SK-N-SH (cell line): ENCODE data around the gene OR1M1. TPM values are rescaled to one million over a fixed set of nuclear protein-coding genes. Genes with fewer than 3 reads are reported as not detected.

Source experiments
- CTCF ChIA-PET: fragments of 300-600, 350-600 bp; formaldehyde crosslinking; extraction: SDS; loops from one replicate; lab custom pipeline; 2021; lab: Yijun Ruan, JAX
- POLR2A ChIA-PET: fragments of 350-600 bp; sonication (Branson Sonifier 250); formaldehyde crosslinking; extraction: SDS; loops from one replicate; lab custom pipeline; 2020; ENCODE audit warnings: antibody characterized with exemption, inconsistent platforms; lab: Yijun Ruan, JAX
- DNase-seq: peaks from one replicate; pipeline ENCODE4 v3.0.0; 2012
- H2AFZ ChIP-seq: fragments of 200-600 bp; sonication (generic); 2 replicates; pipeline ENCODE4 v1.8.1; 2016; ENCODE audit warnings: antibody characterized with exemption, mild to moderate bottlenecking, low read depth
- H3F3A ChIP-seq: fragments of 200-600 bp; sonication (generic); replicated peaks from 2 replicates; pipeline ENCODE3; 2016; ENCODE audit warnings: antibody characterized with exemption, mild to moderate bottlenecking; ENCODE audit not compliant: insufficient read depth
- H3K27ac ChIP-seq, 2 experiments: fragments of 200-500 bp in 1 of 2; fragments of 200-600 bp in 1 of 2; sonication (Bioruptor generic) in 1 of 2; sonication (generic), shearing (Covaris generic) in 1 of 2; 2 replicates each; pipeline versions ENCODE4 v1.5.1 to v1.6.1; 2014 to 2016; ENCODE audit warnings: low read depth in 2 of 2, inconsistent platforms in 1 of 2, low read length in 1 of 2, mild to moderate bottlenecking in 1 of 2, mixed read lengths in 1 of 2
- H3K27me3 ChIP-seq: fragments of 200-600 bp; sonication (generic), shearing (Covaris generic); 2 replicates; pipeline ENCODE4 v1.6.1; 2016; ENCODE audit warnings: mixed run types; ENCODE audit not compliant: insufficient read depth
- H3K36me3 ChIP-seq, 2 experiments: fragments of 200-500 bp in 1 of 2; fragments of 200-600 bp in 1 of 2; sonication (Bioruptor generic) in 1 of 2; sonication (generic) in 1 of 2; replicated peaks in 1 of 2; 2 replicates each; pipeline versions ENCODE3 to v1.5.1; 2014 to 2016; ENCODE audit warnings: low read length in 1 of 2, mild to moderate bottlenecking in 1 of 2; ENCODE audit not compliant: insufficient read depth in 2 of 2, control insufficient read depth in 1 of 2
- H3K4me1 ChIP-seq, 2 experiments: fragments of 200-500 bp in 1 of 2; fragments of 200-600 bp in 1 of 2; sonication (Bioruptor generic) in 1 of 2; sonication (generic), shearing (Covaris generic) in 1 of 2; 2 replicates each; pipeline versions ENCODE4 v1.5.1 to v1.6.1; 2014 to 2016; ENCODE audit warnings: low read depth in 1 of 2, low read length in 1 of 2, mixed run types in 1 of 2; ENCODE audit not compliant: insufficient read depth in 2 of 2, control insufficient read depth in 1 of 2
- H3K4me2 ChIP-seq: fragments of 200-600 bp; sonication (generic), shearing (Covaris generic); 2 replicates; pipeline ENCODE4 v1.6.1; 2017; ENCODE audit warnings: mixed run types
- H3K4me3 ChIP-seq, 2 experiments: fragments of 200-500 bp in 1 of 2; fragments of 200-600 bp in 1 of 2; sonication (Bioruptor generic) in 1 of 2; sonication (generic), shearing (Covaris generic) in 1 of 2; 2 replicates each; pipeline versions ENCODE4 v1.5.1 to v1.8.1; 2014 to 2016; ENCODE audit warnings: low read depth in 2 of 2, inconsistent platforms in 1 of 2, low read length in 1 of 2, mild to moderate bottlenecking in 1 of 2, mixed read lengths in 1 of 2, moderate library complexity in 1 of 2
- H3K79me2 ChIP-seq: fragments of 200-600 bp; sonication (generic); 2 replicates; pipeline ENCODE4 v1.8.1; 2017; ENCODE audit warnings: mild to moderate bottlenecking; ENCODE audit not compliant: insufficient read depth
- H3K9ac ChIP-seq: fragments of 200-600 bp; sonication (generic); 2 replicates; pipeline ENCODE4 v1.6.1; 2017; ENCODE audit warnings: mixed run types
- H3K9me2 ChIP-seq: fragments of 200-600 bp; sonication (generic); 2 replicates; pipeline ENCODE4 v1.6.1; 2017; ENCODE audit warnings: mixed run types
- H3K9me3 ChIP-seq: fragments of 200-600 bp; sonication (generic); 2 replicates; pipeline ENCODE4 v1.6.1; 2017; ENCODE audit warnings: mixed run types, mild to moderate bottlenecking, moderate library complexity
- H4K20me1 ChIP-seq: fragments of 200-600 bp; sonication (generic); 2 replicates; pipeline ENCODE4 v1.6.1; 2017; ENCODE audit warnings: mild to moderate bottlenecking, mixed run types; ENCODE audit not compliant: insufficient read depth
- CTCF ChIP-seq: fragments of 200-600 bp; sonication (generic); IDR thresholded peaks from 2 replicates; pipeline ENCODE4 v1.6.1; 2017; ENCODE audit warnings: antibody characterized with exemption, mild to moderate bottlenecking, moderate library complexity
- EP300 ChIP-seq, 2 experiments: IDR thresholded peaks; 2 replicates each; pipeline versions ENCODE4 v1.4.0 to v1.6.1; 2012; ENCODE audit warnings: borderline replicate concordance in 1 of 2, low read depth in 1 of 2, low read length in 1 of 2
- EZH2phosphoT487 ChIP-seq: fragments of 200-600 bp; sonication (generic); IDR thresholded peaks from 2 replicates; pipeline ENCODE4 v1.6.1; 2017; ENCODE audit warnings: low read depth, mixed run types, mild to moderate bottlenecking, antibody characterized with exemption, moderate library complexity, borderline replicate concordance
- FOSL2 ChIP-seq: IDR thresholded peaks from 2 replicates; pipeline ENCODE4 v1.4.0; 2012; ENCODE audit warnings: low read depth, mild to moderate bottlenecking, moderate library complexity, borderline replicate concordance
- GABPA ChIP-seq: IDR thresholded peaks from 2 replicates; pipeline ENCODE4 v1.4.0; 2012; ENCODE audit warnings: low read depth, mild to moderate bottlenecking
- IRF3 ChIP-seq: fragments of 150-350 bp; IDR thresholded peaks from 2 replicates; pipeline ENCODE4 v1.6.1; 2016; ENCODE audit warnings: mild to moderate bottlenecking, low read depth, low read length
- NFIC ChIP-seq: IDR thresholded peaks from 2 replicates; pipeline ENCODE4 v1.4.0; 2012; ENCODE audit warnings: borderline replicate concordance
- NRF1 ChIP-seq: IDR thresholded peaks from 2 replicates; pipeline ENCODE4 v1.6.1; 2012; ENCODE audit warnings: low read depth, mild to moderate bottlenecking, low read length
- RCOR1 ChIP-seq: fragments of 150-350 bp; IDR thresholded peaks from 2 replicates; pipeline ENCODE4 v1.6.1; 2017; ENCODE audit warnings: antibody characterized with exemption, low read length
- REST ChIP-seq: IDR thresholded peaks from 2 replicates; pipeline ENCODE4 v1.6.1; 2012; ENCODE audit warnings: mild to moderate bottlenecking, low read depth, low read length, moderate library complexity
- SIN3A ChIP-seq: IDR thresholded peaks from 2 replicates; pipeline ENCODE4 v1.6.1; 2012; ENCODE audit warnings: low read depth, mild to moderate bottlenecking, low read length, moderate library complexity, borderline replicate concordance
- TCF12 ChIP-seq: IDR thresholded peaks from 2 replicates; pipeline ENCODE4 v1.4.0; 2012
- TEAD4 ChIP-seq: IDR thresholded peaks from 2 replicates; pipeline ENCODE4 v1.4.0; 2012; ENCODE audit warnings: mild to moderate bottlenecking, borderline replicate concordance; ENCODE audit not compliant: insufficient read depth
- USF2 ChIP-seq: fragments of 150-350 bp; IDR thresholded peaks from 2 replicates; pipeline ENCODE4 v1.6.1; 2017; ENCODE audit warnings: antibody characterized with exemption, low read length, low read depth, borderline replicate concordance
- ZBTB33 ChIP-seq: IDR thresholded peaks from 2 replicates; pipeline ENCODE4 v1.4.0; 2012; ENCODE audit warnings: low read depth, borderline replicate concordance
- WGBS: methylation state at CpG from one replicate; pipeline ENCODE4 v1.1.6; 2017; ENCODE audit warnings: low lambda C conversion rate; 5-methylcytosine and 5-hydroxymethylcytosine counted together
- polyA plus RNA-seq, 3 experiments: library from polyadenylated mRNA; depleted of rRNA; stranded (reverse); fragments of >200 nt; gene quantifications; 2 replicates each; pipeline ENCODE4 v1.2.3, GENCODE V29; 2012

The OR1M1 gene
- polyA plus RNA-seq, 1 of the 3 experiments (the other 2 are of a cell fraction) = not detected

- peaks cover 13% of the 10 kb centered on the region; the same call in 1 of the 2 replicates for H3K27me3 ChIP-seq
- ChIA-PET CTCF (no interaction called here), POLR2A (no interaction called here)
- H3K79me2 ChIP-seq = no peaks in the 10 kb centered on the region
- H3K9me2 ChIP-seq = no peaks in the 10 kb centered on the region
- no peaks in the 10 kb centered on the region for H3F3A ChIP-seq
- DNase-seq = no peak
- no peak overlapping the region for H3K27ac ChIP-seq
- WGBS = 29% methylated on average over 8 of the region's 8 CpGs
- H3K4me1 ChIP-seq = peaks cover 0 to 4% of the 10 kb centered on the region in 2 experiments; a peak in 1 of 4 replicates
- no peak overlapping the region for H3K4me2 ChIP-seq
- TF ChIP-seq CTCF (no peak), RCOR1 (no peak), NRF1 (no peak), USF2 (no peak), ZBTB33 (no peak), GABPA (no peak)
- H3K36me3 ChIP-seq = no peaks in the 10 kb centered on the region
- H4K20me1 ChIP-seq = no peaks in the 10 kb centered on the region
- no peak overlapping the region for H2AFZ ChIP-seq
- no peak overlapping the region for H3K9ac ChIP-seq
- H3K4me3 ChIP-seq = no peak overlapping the region
- H3K9me3 ChIP-seq = no peaks in the 10 kb centered on the region
Observed at GRCh38 chr19:9054207-9054606, 32.7 kb upstream of the OR1M1 start.

- Histone ChIP-seq H3K27me3 (peaks cover 13% of the 10 kb centered on the region; the same call in 1 of the 2 replicates), H3K4me2 (no peak overlapping the region), H3K36me3 (no peaks in the 10 kb centered on the region), H3K9me2 (no peaks in the 10 kb centered on the region), H3K4me1 (peaks cover 0 to 4% of the 10 kb centered on the region in 2 experiments; a peak in 1 of 4 replicates), H3K4me3 (no peak overlapping the region), H3K9ac (no peak overlapping the region), H3K79me2 (no peaks in the 10 kb centered on the region), H3K9me3 (no peaks in the 10 kb centered on the region), H3K27ac (no peak overlapping the region), H4K20me1 (no peaks in the 10 kb centered on the region), H2AFZ (no peak overlapping the region), H3F3A (no peaks in the 10 kb centered on the region)
- no peak for DNase-seq
- 28% methylated on average over 8 of the region's 8 CpGs for WGBS
- POLR2A ChIA-PET = no interaction called here
- CTCF ChIA-PET = no interaction called here
- TF ChIP-seq TEAD4 = no peak
- no peak for TF ChIP-seq FOSL2
- no peak for TF ChIP-seq SIN3A
- TF ChIP-seq EZH2phosphoT487 = no peak
- no peak for TF ChIP-seq EP300 (IDR thresholded peaks at IDR 0.05; ENCODE audit: borderline replicate concordance in 1 of 2, low read depth in 1 of 2, low read length in 1 of 2)
- TF ChIP-seq REST = no peak
- TF ChIP-seq TCF12 = no peak
- no peak for TF ChIP-seq ZBTB33
- TF ChIP-seq NFIC = no peak
- TF ChIP-seq IRF3 = no peak
Observed at GRCh38 chr19:9054765-9055164, 32.1 kb upstream of the OR1M1 start.
